GM12892 (cell line): Measurements from ENCODE around the gene RBM8A.

Source experiments
- POLR2A ChIP-seq: IDR thresholded peaks from 2 replicates; pipeline ENCODE4 v1.6.1; 2011; ENCODE audit warnings: low read depth, low read length, control low read depth
- POLR2AphosphoS5 ChIP-seq: IDR thresholded peaks from 2 replicates; pipeline ENCODE4 v1.6.1; 2011; ENCODE audit warnings: low read depth, low read length, control low read depth
- TAF1 ChIP-seq: IDR thresholded peaks from 2 replicates; pipeline ENCODE4 v1.6.1; 2011; ENCODE audit warnings: low read depth, mild to moderate bottlenecking, control low read depth, low read length, borderline replicate concordance

DNA sequence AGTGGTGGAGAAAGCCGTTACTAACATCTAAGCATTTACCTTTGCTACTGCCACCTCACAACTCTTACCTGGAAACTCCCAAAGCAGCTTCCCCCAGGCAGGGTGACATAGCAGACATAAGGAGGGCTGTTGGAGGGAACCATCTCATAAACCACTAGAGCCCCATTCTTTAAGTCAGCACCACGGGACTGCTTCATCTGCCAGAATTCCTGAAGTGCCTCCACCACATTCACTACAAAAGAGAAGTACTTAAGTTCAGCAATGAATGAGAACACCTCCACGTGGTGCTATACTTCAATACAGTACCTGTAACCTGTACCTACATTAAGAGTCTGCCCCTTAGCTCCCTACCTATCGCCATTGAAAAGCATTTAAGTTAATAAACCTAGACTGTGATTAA is 20.3 kb upstream of the RBM8A start:
- TF ChIP-seq POLR2AphosphoS5, result no peak
- TF ChIP-seq POLR2A, result no peak
- TF ChIP-seq TAF1, result no peak
